ENCODE measurements around the gene EHMT1. TPM values are rescaled to one million over a fixed set of nuclear protein-coding genes. Genes with fewer than 3 reads are reported as not detected.

EHMT1 gene
- total RNA-seq, 2 donors from 2014 or later = 24.1 to 34.6 TPM

GRCh38 chr9:137697832-137698231, 79.0 kb downstream of the EHMT1 start:
- no peak overlapping the region for H3K4me3 ChIP-seq
- H3K9me3 ChIP-seq = no peaks in the 10 kb centered on the region
- DNase-seq (ENCODE audit: low spot score) = no peak
- H3K27me3 ChIP-seq = no peaks in the 10 kb centered on the region
- H3K27ac ChIP-seq = no peak overlapping the region
- no peaks in the 10 kb centered on the region for H3K36me3 ChIP-seq
- peaks cover 0 to 17% of the 10 kb centered on the region in 2 donors for H3K4me1 ChIP-seq
- no peak for TF ChIP-seq CTCF (IDR thresholded peaks at IDR 0.05)

- Histone ChIP-seq H3K4me3 (no peak overlapping the region), H3K36me3 (no peaks in the 10 kb centered on the region), H3K27me3 (no peaks in the 10 kb centered on the region), H3K27ac (no peak overlapping the region), H3K9me3 (no peaks in the 10 kb centered on the region), H3K4me1 (peaks cover 0 to 3% of the 10 kb centered on the region in 2 donors)
- DNase-seq (ENCODE audit: low spot score) = no peak
- no peak for TF ChIP-seq CTCF (IDR thresholded peaks at IDR 0.05)
Measured at GRCh38 chr9:137700911-137701310, 82.1 kb downstream of the EHMT1 start.

- no peak for DNase-seq (ENCODE audit: low spot score)
- H3K36me3 ChIP-seq = no peaks in the 10 kb centered on the region
- no peak overlapping the region for H3K4me3 ChIP-seq
- H3K4me1 ChIP-seq = no peaks in the 10 kb centered on the region
- no peak for TF ChIP-seq CTCF (IDR thresholded peaks at IDR 0.05)
- H3K27me3 ChIP-seq = no peaks in the 10 kb centered on the region
- no peak overlapping the region for H3K27ac ChIP-seq
- H3K9me3 ChIP-seq = no peaks in the 10 kb centered on the region
Measured at GRCh38 chr9:137702615-137703379, 84.0 kb downstream of the EHMT1 start.

GRCh38 chr9:137703842-137704508, 85.2 kb downstream of the EHMT1 start:
- no peaks in the 10 kb centered on the region for H3K36me3 ChIP-seq
- TF ChIP-seq CTCF (IDR thresholded peaks at IDR 0.05) = no peak
- H3K27ac ChIP-seq = no peak overlapping the region
- no peak for DNase-seq (ENCODE audit: low spot score)
- H3K27me3 ChIP-seq = no peaks in the 10 kb centered on the region
- no peak overlapping the region for H3K4me3 ChIP-seq
- peaks cover 0 to under 1% of the 10 kb centered on the region in 2 donors for H3K4me1 ChIP-seq
- no peaks in the 10 kb centered on the region for H3K9me3 ChIP-seq

GRCh38 chr9:137705443-137705863, 86.6 kb downstream of the EHMT1 start:
- Histone ChIP-seq H3K36me3 (no peaks in the 10 kb centered on the region), H3K4me1 (peaks cover 0 to 10% of the 10 kb centered on the region in 2 donors), H3K27ac (no peak overlapping the region), H3K9me3 (no peaks in the 10 kb centered on the region), H3K27me3 (no peaks in the 10 kb centered on the region), H3K4me3 (no peak overlapping the region)
- no peak for TF ChIP-seq CTCF (IDR thresholded peaks at IDR 0.05)
- DNase-seq (ENCODE audit: low spot score) = no peak

All from right atrium auricular region (tissue), 2 donors.